CD14-positive monocyte (primary cell): ENCODE data around the gene NELL1. TPM values are rescaled to one million over a fixed set of nuclear protein-coding genes. Genes with fewer than 3 reads are reported as not detected.

Experiments used
- DNase-seq, 3 donors: peaks; one replicate each; pipeline ENCODE4 v3.0.0-alpha.2; 2011 to 2022
- H2AFZ ChIP-seq: 2 replicates; pipeline ENCODE4 v1.6.0; 2012; ENCODE audit warnings: mild to moderate bottlenecking, low read depth, low read length, inconsistent platforms; ENCODE audit not compliant: insufficient read depth, poor library complexity, severe bottlenecking
- H3K27ac ChIP-seq, 2 donors: 1 replicate in 1 of 2; 2 replicates in 1 of 2; pipeline ENCODE4 v1.5.1; 2012 to 2013; ENCODE audit warnings: low read length in 2 of 2, control low read depth in 1 of 2, inconsistent platforms in 1 of 2, low read depth in 1 of 2, mild to moderate bottlenecking in 1 of 2
- H3K27me3 ChIP-seq, 2 donors: one replicate each; pipeline versions ENCODE4 v1.6.0 to v1.6.1; 2011 to 2013; ENCODE audit warnings: low read length in 2 of 2; ENCODE audit not compliant: control insufficient read depth in 2 of 2, insufficient read depth in 2 of 2
- H3K36me3 ChIP-seq, 2 donors: replicated peaks in 1 of 2; 1 replicate in 1 of 2; 2 replicates in 1 of 2; pipeline versions ENCODE4 v1.5.1 to v1.6.1; 2012 to 2013; ENCODE audit warnings: low read length in 2 of 2, control low read depth in 1 of 2, inconsistent platforms in 1 of 2, mild to moderate bottlenecking in 1 of 2; ENCODE audit not compliant: insufficient read depth in 2 of 2, control insufficient read depth in 1 of 2
- H3K4me1 ChIP-seq, 2 donors: 1 replicate in 1 of 2; 2 replicates in 1 of 2; pipeline versions ENCODE4 v1.5.1 to v1.6.1; 2012 to 2013; ENCODE audit warnings: low read length in 2 of 2, control low read depth in 1 of 2, inconsistent platforms in 1 of 2, mild to moderate bottlenecking in 1 of 2, moderate library complexity in 1 of 2; ENCODE audit not compliant: insufficient read depth in 2 of 2, control insufficient read depth in 1 of 2
- H3K4me2 ChIP-seq: replicated peaks from 2 replicates; pipeline ENCODE3; 2012; ENCODE audit warnings: low read length, moderate library complexity, mild to moderate bottlenecking; ENCODE audit not compliant: poor library complexity, severe bottlenecking; ENCODE audit errors: extremely low read depth
- H3K4me3 ChIP-seq, 3 experiments: fragments of 200-600 bp in 1 of 3; sonication (generic) in 1 of 3; replicated peaks in 1 of 3; 1 replicate in 2 of 3; 2 replicates in 1 of 3; pipeline ENCODE4 v1.5.1; 2011 to 2013; ENCODE audit warnings: low read length in 3 of 3, mild to moderate bottlenecking in 3 of 3, control low read depth in 2 of 3, low read depth in 2 of 3, inconsistent platforms in 1 of 3, moderate library complexity in 1 of 3
- H3K79me2 ChIP-seq: 2 replicates; pipeline ENCODE4 v1.6.0; 2012; ENCODE audit warnings: mild to moderate bottlenecking, control low read depth, inconsistent platforms, low read length, moderate library complexity; ENCODE audit not compliant: insufficient read depth
- H3K9ac ChIP-seq: 2 replicates; pipeline ENCODE4 v1.6.0; 2017; ENCODE audit warnings: low read length, mild to moderate bottlenecking; ENCODE audit not compliant: insufficient read depth, poor library complexity, severe bottlenecking
- H3K9me3 ChIP-seq, 2 donors: replicated peaks in 1 of 2; 1 replicate in 1 of 2; 2 replicates in 1 of 2; pipeline versions ENCODE4 v1.5.1 to v1.6.1; 2012 to 2013; ENCODE audit warnings: low read length in 2 of 2, control low read depth in 1 of 2; ENCODE audit not compliant: control insufficient read depth in 1 of 2, insufficient read depth in 1 of 2
- H4K20me1 ChIP-seq: 2 replicates; pipeline ENCODE4 v1.6.0; 2012; ENCODE audit warnings: mild to moderate bottlenecking, low read length, control low read depth, moderate library complexity; ENCODE audit not compliant: insufficient read depth
- H3K27ac Mint-ChIP-seq, 7 donors: one replicate each; pipeline ENCODE4 v1.8.0; 2020; ENCODE audit warnings: mild to moderate bottlenecking in 7 of 7, mixed read lengths in 7 of 7, moderate library complexity in 6 of 7, inconsistent platforms in 2 of 7
- H3K27me3 Mint-ChIP-seq, 3 donors: one replicate each; pipeline ENCODE4 v1.8.0; 2021 to 2022; ENCODE audit warnings: low read depth in 3 of 3, mild to moderate bottlenecking in 3 of 3, mixed read lengths in 3 of 3, moderate library complexity in 3 of 3, inconsistent platforms in 1 of 3
- H3K36me3 Mint-ChIP-seq, 2 donors: one replicate each; pipeline ENCODE4 v1.8.0; 2020; ENCODE audit warnings: mixed read lengths in 2 of 2, inconsistent platforms in 1 of 2, mild to moderate bottlenecking in 1 of 2
- H3K4me1 Mint-ChIP-seq: one replicate; pipeline ENCODE4 v1.8.0; 2020; ENCODE audit warnings: mild to moderate bottlenecking, mixed read lengths
- H3K4me3 Mint-ChIP-seq, 2 donors: one replicate each; pipeline ENCODE4 v1.8.0; 2020; ENCODE audit warnings: mild to moderate bottlenecking in 2 of 2, mixed read lengths in 2 of 2, moderate library complexity in 1 of 2
- H3K9me3 Mint-ChIP-seq, 7 donors: one replicate each; pipeline ENCODE4 v1.8.0; 2020 to 2022; ENCODE audit warnings: mixed read lengths in 7 of 7, mild to moderate bottlenecking in 6 of 7, moderate library complexity in 6 of 7, inconsistent platforms in 2 of 7
- CTCF ChIP-seq: fragments of 200-600 bp; IDR thresholded peaks from one replicate; pipeline ENCODE4 v1.8.0; 2022; ENCODE audit warnings: antibody characterized with exemption, mild to moderate bottlenecking
- WGBS: methylation state at CpG from one replicate; pipeline ENCODE4 v1.1.5; 2013; ENCODE audit warnings: missing lambda C conversion rate; ENCODE audit not compliant: insufficient coverage; 5-methylcytosine and 5-hydroxymethylcytosine counted together
- intact Hi-C, 2 donors: fragments of 100-400 bp; cut with micrococcal nuclease; formaldehyde crosslinking; loops; one replicate each; pipeline versions ENCODE4 v1.15.0 to v1.15.1; 2023
- polyA plus RNA-seq, 3 donors: library from polyadenylated mRNA; depleted of rRNA in 1 of 3; unstranded in 2 of 3; stranded (reverse) in 1 of 3; fragments of 300-500 nt in 2 of 3; fragments of >200 nt in 1 of 3; fragmentation: Illumina TruSeq in 2 of 3; gene quantifications; 1 replicate in 2 of 3; 2 replicates in 1 of 3; pipeline ENCODE4 v1.2.3, GENCODE V29; 2012 to 2021

The NELL1 gene
- polyA plus RNA-seq, 3 donors: not detected

- Histone ChIP-seq H3K4me3 (no peak overlapping the region), H3K27me3 (no peaks in the 10 kb centered on the region), H3K79me2 (no peaks in the 10 kb centered on the region), H3K9ac (no peak overlapping the region), H3K4me2 (no peak overlapping the region), H3K36me3 (no peaks in the 10 kb centered on the region), H3K27ac (no peak overlapping the region), H4K20me1 (no peaks in the 10 kb centered on the region), H3K9me3 (no peaks in the 10 kb centered on the region), H2AFZ (no peak overlapping the region), H3K4me1 (no peaks in the 10 kb centered on the region)
- Mint-ChIP-seq H3K27ac (no peak overlapping the region), H3K4me1 (no peaks in the 10 kb centered on the region), H3K27me3 (no peaks in the 10 kb centered on the region), H3K4me3 (no peak overlapping the region), H3K36me3 (no peaks in the 10 kb centered on the region), H3K9me3 (peaks cover 0 to 3% (median 0%) of the 10 kb centered on the region in 7 donors)
- no peak for DNase-seq
- intact Hi-C loops: no loop called here
- no peak for TF ChIP-seq CTCF
These were observed 590.7 kb downstream of the NELL1 start for GRCh38 chr11:21260101-21260500.

- no peak overlapping the region for H3K4me2 ChIP-seq
- no peak for DNase-seq
- H3K9me3 ChIP-seq: no peaks in the 10 kb centered on the region
- WGBS: no CpG with 5 or more reads among the region's 4 CpGs
- H3K9ac ChIP-seq: no peak overlapping the region
- peaks cover 0 to 3% (median 0%) of the 10 kb centered on the region in 7 donors for H3K9me3 Mint-ChIP-seq
- no peaks in the 10 kb centered on the region for H3K4me1 Mint-ChIP-seq
- H3K4me1 ChIP-seq: no peaks in the 10 kb centered on the region
- no peaks in the 10 kb centered on the region for H3K36me3 ChIP-seq
- no peak overlapping the region for H3K4me3 ChIP-seq
- no peaks in the 10 kb centered on the region for H3K27me3 ChIP-seq
- no peak overlapping the region for H3K27ac Mint-ChIP-seq
- no peaks in the 10 kb centered on the region for H3K79me2 ChIP-seq
- no peak overlapping the region for H3K27ac ChIP-seq
- no peaks in the 10 kb centered on the region for H4K20me1 ChIP-seq
- H2AFZ ChIP-seq: no peak overlapping the region
- no peaks in the 10 kb centered on the region for H3K36me3 Mint-ChIP-seq
- TF ChIP-seq CTCF: no peak
- H3K27me3 Mint-ChIP-seq: no peaks in the 10 kb centered on the region
- intact Hi-C loops: no loop called here
- H3K4me3 Mint-ChIP-seq: no peak overlapping the region
These were observed 593.6 kb downstream of the NELL1 start for GRCh38 chr11:21262992-21263391.
